HT1080 (cell line): ENCODE measurements around the gene KIF21B. TPM values are rescaled to one million over a fixed set of nuclear protein-coding genes. Genes with fewer than 3 reads are reported as not detected.
"Not testable (repeated sequence)": the region's sequence is repeated elsewhere in the genome, so short reads cannot be mapped to it uniquely, and the experiment has no call there.

ENCODE experiments used
- DNase-seq: peaks from one replicate; pipeline ENCODE4 v3.0.0-alpha.2; 2015; ENCODE audit warnings: low read depth
- total RNA-seq: library from RNA; depleted of rRNA; stranded (reverse); fragments of >200 nt; shearing (Covaris generic); gene quantifications from 2 replicates; pipeline ENCODE4 v1.2.3, GENCODE V29; 2014

The KIF21B gene
- total RNA-seq, 1 experiment from 2014 or later: 5.2 TPM

GRCh38 chr1:200972985-200973742 is 50.4 kb downstream of the KIF21B start:
- DNase-seq: no peak

- DNase-seq: peak; percentile 29
These were observed 51.4 kb downstream of the KIF21B start for GRCh38 chr1:200971955-200972711.

GRCh38 chr1:200971428-200971903 is 52.0 kb downstream of the KIF21B start:
- DNase-seq: no peak

- DNase-seq: no peak
These were observed 52.6 kb downstream of the KIF21B start for GRCh38 chr1:200970771-200971427.

- no peak for DNase-seq
These were observed 53.6 kb downstream of the KIF21B start for GRCh38 chr1:200969726-200970561.

- peak; percentile 67 for DNase-seq
These were observed 54.8 kb downstream of the KIF21B start for GRCh38 chr1:200968469-200969410.

GRCh38 chr1:200967693-200968468 is 55.6 kb downstream of the KIF21B start:
- no peak for DNase-seq

- no peak for DNase-seq
These were observed 56.6 kb downstream of the KIF21B start for GRCh38 chr1:200966934-200967333.

- DNase-seq: no peak
These were observed 58.3 kb downstream of the KIF21B start for GRCh38 chr1:200965111-200965805.

GRCh38 chr1:200963888-200964287 is 59.6 kb downstream of the KIF21B start:
- not testable (repeated sequence) for DNase-seq

GRCh38 chr1:200963076-200963475 is 60.4 kb downstream of the KIF21B start:
- peak; percentile 39 for DNase-seq

GRCh38 chr1:200962631-200963030 is 60.9 kb downstream of the KIF21B start:
- no peak for DNase-seq

GRCh38 chr1:200962151-200962550 is 61.4 kb downstream of the KIF21B start:
- not testable (repeated sequence) for DNase-seq

- no peak for DNase-seq
These were observed 62.6 kb downstream of the KIF21B start for GRCh38 chr1:200960948-200961340.

- DNase-seq: no peak
These were observed 63.1 kb downstream of the KIF21B start for GRCh38 chr1:200960236-200960947.

GRCh38 chr1:200959411-200959921 is 64.0 kb downstream of the KIF21B start:
- no peak for DNase-seq

GRCh38 chr1:200958597-200958996 is 64.9 kb downstream of the KIF21B start:
- DNase-seq: no peak

GRCh38 chr1:200954434-200954833 is 69.1 kb downstream of the KIF21B start:
- no peak for DNase-seq
